AG20443 (cell line): ENCODE data around the gene RASSF4.

Source experiments
- DNase-seq: peaks from one replicate; pipeline ENCODE4 v3.0.0; 2012; ENCODE audit warnings: low spot score, mixed read lengths

RASSF4 gene

DNA sequence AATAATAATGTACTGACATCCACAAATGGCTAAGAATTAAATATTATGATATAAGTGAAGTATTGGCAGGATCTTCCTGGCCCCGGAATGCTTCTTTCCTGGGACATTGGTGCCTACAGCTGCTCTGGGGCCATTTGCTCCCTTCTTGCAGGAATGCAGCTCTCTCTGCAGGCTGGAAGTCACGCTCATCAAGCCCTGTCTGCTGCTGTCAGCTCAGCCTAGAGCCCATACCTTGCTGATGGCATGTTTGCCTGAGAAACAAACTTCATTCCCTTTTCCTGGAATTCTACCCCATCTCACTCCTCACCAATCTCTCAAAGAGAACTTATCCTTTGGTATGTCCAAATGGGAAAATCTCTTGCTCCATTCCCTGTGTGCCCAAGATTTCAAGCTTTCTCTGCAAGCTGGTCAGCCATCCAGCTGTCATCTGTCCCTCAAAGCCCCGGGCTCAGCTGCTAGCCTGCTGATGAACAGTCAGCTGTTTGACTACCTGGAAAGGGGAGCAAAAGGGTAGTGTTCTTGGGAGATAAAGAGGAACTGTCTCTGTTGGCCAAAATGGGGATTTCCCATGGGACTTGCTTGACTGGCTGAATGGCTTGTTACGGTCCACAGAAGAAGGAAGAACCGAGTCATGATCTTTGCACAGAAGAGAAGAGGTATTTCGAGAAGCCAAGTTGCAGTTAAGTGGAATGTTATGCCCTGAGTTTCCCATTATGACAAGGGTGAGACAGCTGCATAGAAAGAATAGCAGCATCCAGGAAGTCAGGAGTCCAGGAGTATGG lies 12.0 kb upstream of the RASSF4 start:
- DNase-seq: no peak

- no peak for DNase-seq
Measured at GRCh38 chr10:44948642-44949041, 11.0 kb upstream of the RASSF4 start.

DNA sequence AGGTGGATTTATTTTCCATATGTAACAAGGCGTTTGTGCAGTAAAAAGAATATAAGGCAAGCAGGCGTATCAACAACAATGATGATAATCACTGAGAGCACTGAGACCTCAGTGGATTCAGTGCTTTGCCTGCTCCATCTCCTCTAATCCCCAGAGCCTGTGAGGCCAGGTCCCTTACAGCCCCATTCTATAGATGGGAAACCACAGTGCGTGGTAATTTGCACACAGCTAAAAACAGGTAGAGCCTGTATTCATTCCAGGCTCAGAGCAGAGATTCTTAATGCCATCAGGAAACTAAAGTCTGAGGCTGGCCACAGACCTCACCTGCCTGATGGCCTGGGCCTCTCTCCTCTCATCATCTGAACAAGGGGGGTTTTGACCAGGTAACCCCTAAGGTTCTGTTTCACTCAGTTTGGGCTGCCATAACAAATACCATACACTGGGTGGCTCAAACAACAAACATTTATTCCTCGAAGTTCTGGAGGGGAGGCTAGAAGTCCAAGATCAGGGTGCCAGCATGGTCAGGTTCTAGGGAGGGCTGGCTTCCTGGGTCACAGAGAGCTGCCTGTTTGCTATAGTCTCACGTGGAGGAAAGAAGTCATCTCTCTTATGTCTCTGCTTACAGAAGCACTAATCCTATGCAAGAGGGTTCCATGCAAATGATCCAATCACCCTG lies 10.3 kb upstream of the RASSF4 start:
- DNase-seq: no peak

GRCh38 chr10:44949915-44950314 lies 9.7 kb upstream of the RASSF4 start:
- no peak for DNase-seq

GRCh38 chr10:44950326-44951225 lies 9.0 kb upstream of the RASSF4 start:
- no peak for DNase-seq

DNA sequence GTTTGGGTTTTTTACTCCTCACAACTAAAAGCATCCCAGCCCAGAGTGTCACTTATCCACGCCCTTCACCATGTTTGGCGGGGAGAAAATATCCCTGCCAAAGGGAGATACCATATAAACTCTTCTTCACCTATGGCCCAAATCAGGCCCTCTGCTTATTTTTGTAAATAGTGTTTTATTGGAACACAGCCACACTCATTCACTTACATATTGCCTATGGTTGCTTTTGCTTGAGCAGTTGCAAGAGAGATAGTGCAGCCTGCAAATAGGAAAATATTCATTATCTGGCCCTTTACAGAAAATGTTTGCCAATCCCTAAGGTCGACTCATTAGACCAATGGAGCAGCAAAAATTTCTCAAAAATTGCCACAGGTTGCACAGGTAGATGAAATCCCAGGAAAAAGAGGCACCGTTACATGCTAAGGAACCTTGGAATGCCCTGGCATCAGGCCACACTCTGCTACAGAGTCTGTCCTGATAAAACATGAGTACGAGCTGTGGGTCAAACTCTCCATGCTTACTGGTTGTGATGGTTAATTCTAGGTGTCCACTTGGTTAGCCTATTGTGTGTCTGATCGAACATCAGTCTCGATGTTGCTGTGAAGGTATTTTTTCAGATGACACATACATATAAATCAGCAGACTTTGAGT lies 7.9 kb upstream of the RASSF4 start:
- no peak for DNase-seq

DNA sequence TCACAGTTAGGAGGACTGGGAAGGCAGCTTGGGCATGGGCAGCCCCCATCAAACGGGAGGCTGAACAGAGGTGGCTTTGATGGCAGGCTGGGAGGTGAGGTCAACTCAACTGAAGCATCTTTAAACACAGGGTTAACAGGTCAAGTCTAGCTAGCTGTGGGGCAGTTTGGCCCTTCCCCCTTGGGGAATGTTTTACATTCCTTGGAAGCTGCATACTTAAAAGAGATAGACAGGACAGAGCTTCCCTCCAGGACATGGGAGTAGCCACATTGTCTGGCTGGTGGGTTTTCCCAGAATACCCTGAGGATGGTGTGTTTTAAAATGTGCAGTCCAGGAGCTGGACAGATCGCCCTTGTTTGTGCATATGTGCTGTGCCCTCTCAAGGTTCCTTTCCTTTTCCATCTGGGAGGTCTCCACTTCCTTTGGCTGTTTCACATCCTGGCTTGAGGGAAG lies 6.8 kb upstream of the RASSF4 start:
- no peak for DNase-seq

DNA sequence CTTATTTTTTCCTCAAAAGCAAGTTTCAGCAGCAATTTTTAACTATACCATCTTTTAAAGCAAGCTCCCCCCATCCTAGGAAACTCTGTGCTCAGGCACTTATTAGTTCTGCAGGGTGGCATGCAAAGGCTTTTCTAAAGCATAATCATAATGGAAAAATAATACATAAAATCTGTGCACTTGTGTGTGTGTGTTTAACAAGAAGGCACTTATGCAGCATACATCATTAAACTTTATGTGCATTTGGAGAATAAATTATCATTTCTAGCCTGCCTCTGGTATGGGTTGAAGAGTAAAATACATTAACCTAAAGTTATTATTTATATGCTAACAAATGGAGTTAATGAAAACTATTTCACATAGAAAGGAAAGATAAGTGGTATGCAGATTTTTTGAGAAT lies 5.6 kb upstream of the RASSF4 start:
- no peak for DNase-seq

DNA sequence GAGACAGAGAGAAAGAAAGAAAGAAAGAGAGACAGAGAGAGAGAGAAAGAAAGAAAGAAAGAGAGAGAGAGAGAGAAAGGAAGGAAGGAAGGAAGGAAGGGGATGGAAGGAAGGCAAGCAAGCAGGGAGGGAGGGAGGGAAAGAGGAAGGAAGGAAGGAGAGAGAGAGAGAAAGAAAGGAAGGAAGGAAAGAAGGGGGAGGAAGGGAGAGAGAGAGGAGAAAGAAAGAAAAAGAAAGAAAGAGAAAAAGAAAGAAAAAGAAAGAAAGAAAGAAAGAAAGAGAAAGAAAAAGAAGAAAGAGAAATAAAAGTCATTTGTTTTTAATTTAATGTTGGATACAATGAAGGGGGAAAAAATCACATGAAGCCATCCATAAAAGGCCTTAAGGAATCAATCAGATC lies 4.6 kb upstream of the RASSF4 start:
- DNase-seq: no peak

GRCh38 chr10:44955413-44956070 lies 4.1 kb upstream of the RASSF4 start:
- DNase-seq: no peak

- no peak for DNase-seq
Measured at GRCh38 chr10:44956226-44956625, 3.4 kb upstream of the RASSF4 start.

DNA sequence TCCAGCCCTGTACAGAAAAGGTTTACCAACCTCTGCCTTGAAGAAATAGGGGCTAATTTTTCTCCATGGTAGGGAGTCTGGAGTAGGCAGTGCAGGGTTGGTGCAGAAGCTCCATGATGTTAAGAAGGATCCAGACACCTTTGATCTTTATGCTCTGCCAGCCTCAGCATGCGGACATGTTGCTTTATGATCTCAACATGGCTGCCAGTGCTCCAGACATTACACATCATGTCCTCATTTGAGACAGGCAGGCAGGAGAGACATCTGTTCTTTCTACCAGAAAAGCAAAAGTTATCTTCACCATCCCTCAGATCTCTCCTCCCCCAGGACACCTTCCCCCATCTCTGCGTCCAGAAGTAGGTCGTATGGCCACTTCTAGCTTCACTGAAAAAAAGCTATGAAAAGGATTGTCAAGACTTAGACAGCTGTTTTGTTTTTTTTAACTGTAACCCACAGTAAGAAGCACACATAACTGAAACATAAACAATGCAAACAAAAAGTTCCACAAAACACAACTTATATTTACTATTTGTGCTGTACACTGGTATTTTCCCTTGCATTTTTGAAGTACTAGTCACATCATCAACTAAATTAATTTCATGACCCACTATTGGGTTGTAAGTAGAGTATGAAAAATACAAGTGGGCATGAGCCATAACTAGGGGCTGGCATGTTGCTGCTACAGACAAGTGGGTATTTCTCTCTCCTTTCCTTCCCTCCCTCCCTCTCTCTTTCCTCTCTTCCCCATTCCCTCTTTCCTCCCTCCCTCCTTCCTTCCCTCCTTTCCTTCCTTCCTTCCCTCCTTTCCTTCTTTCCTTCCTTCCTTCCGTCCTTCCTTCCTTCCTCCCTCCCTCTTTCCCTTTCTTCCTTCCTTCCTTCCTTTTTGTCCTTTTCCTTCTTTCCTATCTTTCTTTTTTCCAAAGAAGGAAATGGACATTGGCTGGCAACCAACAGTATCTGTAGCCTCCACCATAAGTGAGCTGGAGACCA lies 2.6 kb upstream of the RASSF4 start:
- DNase-seq: no peak

GRCh38 chr10:44958196-44958897 lies 1.3 kb upstream of the RASSF4 start:
- peak; percentile 69 for DNase-seq

DNA sequence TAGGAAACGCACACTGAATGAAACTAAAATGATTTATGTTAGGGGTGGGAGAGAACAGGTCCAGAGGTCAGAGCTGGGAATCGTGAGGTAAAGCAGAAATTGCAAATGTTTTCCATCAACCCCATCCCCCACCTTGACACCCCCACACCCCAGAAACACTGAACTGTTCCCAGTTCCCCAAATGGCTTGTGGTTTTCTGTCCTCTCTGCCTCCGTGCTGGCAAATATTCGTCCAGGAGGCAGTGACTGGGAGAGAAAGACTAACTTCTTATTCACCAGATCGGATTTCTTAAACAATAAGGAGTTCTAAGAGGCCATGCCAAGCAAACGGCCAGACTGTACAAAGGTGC lies 730 bp upstream of the RASSF4 start:
- DNase-seq: no peak

DNA sequence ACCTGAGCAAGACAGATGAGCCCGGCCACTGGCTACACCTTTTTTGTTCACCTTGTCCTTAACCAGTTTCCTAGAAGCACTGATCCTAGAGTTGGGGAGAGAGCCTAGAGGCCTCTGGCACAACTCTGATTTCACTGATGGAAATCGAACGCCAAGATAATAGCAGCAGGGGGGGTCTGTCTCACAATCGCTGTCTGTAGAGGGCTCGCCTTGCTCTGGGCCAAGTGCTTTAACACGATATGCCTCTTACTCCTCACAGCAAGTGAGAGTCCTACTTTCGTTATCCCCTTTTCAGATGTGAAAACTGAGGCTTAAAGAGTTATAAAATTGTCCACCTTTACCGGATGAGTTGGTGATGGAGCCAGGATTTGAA lies 472 bp downstream of the RASSF4 start:
- no peak for DNase-seq

- no peak for DNase-seq
Measured at GRCh38 chr10:44960482-44961229, 1.1 kb downstream of the RASSF4 start.

GRCh38 chr10:44961230-44961571 lies 1.6 kb downstream of the RASSF4 start:
- DNase-seq: no peak

DNA sequence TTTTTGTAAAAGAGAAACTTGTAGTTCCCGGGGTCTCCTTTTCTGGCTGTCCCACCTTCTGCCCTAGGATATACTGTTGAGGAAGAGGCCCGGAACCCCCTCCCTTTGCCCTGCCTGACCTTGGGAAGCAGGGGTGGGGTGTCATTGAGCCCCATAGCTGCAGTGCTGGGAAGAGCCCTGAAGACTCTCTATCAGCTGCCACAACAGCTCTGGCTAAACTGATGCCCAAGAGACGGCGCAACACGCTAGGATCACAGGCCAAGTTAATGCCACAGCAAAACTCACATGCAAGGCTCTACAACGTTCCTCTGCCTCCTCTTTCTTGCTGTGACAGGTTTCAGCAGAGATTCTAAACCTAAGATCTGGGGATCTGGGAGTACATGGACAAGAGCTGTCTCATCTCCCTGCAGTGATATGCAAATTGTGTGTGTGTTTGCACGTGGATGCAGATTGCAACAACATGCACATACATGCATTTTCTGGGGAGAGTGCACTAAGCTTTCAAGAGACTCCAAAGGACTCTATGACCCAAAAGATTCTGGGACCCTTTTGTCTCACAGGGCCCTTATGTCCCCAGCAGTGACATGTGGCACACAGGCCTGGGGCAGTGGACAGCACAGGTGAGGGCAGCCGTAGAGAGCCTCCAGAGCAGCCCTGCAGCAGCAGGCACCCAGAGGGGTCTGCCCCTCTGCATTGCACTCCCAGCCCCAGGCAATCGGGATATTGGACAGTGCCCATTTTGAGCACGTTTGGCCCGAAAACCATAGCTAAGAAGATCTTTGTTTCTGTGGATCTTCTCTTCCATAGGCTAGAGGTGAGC lies 2.5 kb downstream of the RASSF4 start:
- DNase-seq: no peak
